Measurements from ENCODE around the gene WDR33. TPM values are rescaled to one million over a fixed set of nuclear protein-coding genes. Genes with fewer than 3 reads are reported as not detected.

The WDR33 gene
- total and polyA plus RNA-seq, 2 experiments from 2014 or later: 40.3 to 44.4 TPM

DNA sequence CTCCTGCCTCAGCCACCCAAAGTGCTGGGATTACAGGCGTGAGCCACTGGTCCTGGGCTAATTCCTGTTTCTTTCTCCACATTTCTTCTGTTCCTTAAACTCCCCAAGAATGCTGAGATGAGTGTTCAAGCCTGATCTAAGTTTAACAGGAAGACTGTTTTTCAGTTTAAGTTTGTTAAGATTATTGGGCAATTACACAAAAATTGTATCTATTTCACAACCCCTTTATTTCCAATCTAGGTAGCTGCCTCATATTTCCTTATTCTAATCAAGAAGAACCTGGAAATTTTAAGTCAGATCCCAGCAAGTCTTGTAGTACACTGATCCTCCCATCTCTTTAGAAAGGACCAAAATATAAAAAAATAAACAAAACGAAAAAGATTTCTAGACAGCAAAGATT lies 98.0 kb downstream of the WDR33 start:
- Histone ChIP-seq H3K4me3 (no peak overlapping the region), H3K27me3 (no peaks in the 10 kb centered on the region), H3K4me1 (ENCODE audit: low read depth) (no peaks in the 10 kb centered on the region), H3K27ac (no peak overlapping the region), H3K9me3 (ENCODE audit: low read depth) (no peaks in the 10 kb centered on the region), H3K36me3 (peaks cover 17% of the 10 kb centered on the region)
- TF ChIP-seq, protein P1, sequence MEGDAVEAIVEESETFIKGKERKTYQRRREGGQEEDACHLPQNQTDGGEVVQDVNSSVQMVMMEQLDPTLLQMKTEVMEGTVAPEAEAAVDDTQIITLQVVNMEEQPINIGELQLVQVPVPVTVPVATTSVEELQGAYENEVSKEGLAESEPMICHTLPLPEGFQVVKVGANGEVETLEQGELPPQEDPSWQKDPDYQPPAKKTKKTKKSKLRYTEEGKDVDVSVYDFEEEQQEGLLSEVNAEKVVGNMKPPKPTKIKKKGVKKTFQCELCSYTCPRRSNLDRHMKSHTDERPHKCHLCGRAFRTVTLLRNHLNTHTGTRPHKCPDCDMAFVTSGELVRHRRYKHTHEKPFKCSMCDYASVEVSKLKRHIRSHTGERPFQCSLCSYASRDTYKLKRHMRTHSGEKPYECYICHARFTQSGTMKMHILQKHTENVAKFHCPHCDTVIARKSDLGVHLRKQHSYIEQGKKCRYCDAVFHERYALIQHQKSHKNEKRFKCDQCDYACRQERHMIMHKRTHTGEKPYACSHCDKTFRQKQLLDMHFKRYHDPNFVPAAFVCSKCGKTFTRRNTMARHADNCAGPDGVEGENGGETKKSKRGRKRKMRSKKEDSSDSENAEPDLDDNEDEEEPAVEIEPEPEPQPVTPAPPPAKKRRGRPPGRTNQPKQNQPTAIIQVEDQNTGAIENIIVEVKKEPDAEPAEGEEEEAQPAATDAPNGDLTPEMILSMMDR (IDR thresholded peaks at IDR 0.05; ENCODE audit: low read depth, low read length): no peak
- DNase-seq (ENCODE audit: low read depth in 1 of 2, low spot score in 1 of 2): no peak

DNA sequence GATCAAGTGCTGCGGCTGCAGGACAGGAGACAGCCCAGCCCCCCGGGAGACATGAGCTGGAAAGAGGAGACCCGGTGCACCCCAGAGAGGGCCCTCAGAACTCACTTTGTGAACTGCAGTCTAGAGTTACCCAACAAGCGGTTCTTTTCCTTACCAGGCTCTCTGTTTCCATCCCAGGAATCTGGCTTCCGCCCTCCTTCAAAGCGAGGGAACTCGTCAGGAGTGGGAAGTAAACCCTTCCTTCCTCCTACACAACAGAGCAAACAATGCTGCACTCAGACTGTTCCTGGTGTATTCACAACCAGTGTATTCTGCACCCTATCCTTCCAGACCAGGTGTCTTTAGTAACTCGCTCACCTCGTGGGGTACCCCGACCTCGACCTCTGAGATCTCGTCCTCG lies 101.6 kb downstream of the WDR33 start:
- peaks cover 19% of the 10 kb centered on the region for H3K36me3 ChIP-seq
- TF ChIP-seq, protein P1 (IDR thresholded peaks at IDR 0.05; ENCODE audit: low read depth, low read length): no peak
- H3K4me1 ChIP-seq (ENCODE audit: low read depth): no peaks in the 10 kb centered on the region
- H3K9me3 ChIP-seq (ENCODE audit: low read depth): no peaks in the 10 kb centered on the region
- no peak overlapping the region for H3K4me3 ChIP-seq
- H3K27ac ChIP-seq: no peak overlapping the region
- H3K27me3 ChIP-seq: no peaks in the 10 kb centered on the region
- DNase-seq (ENCODE audit: low read depth in 1 of 2, low spot score in 1 of 2): no peak

DNA sequence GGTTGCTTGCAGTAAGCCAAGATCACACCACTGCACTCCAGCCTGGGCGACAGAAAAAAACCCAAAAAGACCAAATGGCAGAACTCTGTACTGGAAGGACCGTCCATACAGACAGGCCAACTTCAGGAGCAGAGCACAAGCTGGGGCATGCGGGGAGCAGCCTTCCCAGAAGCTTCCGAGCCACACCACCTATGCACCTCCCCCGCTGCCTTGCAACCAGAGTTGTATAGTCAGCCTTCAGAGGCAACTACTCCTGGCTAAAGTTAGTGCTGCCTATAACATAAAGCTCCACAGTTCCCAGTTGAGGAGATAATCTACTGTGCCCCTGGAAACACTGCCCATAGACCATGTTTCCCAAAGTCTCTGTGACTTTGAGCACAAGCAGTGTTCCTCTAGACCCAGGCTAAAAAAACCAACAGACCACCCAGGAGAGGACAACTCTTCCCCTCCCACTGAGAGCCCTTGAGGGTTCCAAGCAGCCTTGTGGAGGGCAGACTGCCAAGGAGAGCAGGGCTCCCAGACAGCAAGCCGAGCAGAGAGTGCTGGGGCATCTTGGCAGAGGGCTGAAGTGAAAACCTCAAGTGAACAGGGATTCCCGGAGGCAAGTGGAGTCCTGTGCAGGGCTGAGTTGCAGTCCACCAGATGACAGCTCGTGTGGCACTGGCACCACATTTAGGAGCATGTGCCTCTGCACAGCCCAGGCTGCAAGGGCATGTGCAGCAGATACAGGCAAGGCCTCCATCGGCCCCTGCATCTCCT lies 102.9 kb downstream of the WDR33 start:
- no peaks in the 10 kb centered on the region for H3K27me3 ChIP-seq
- no peaks in the 10 kb centered on the region for H3K9me3 ChIP-seq (ENCODE audit: low read depth)
- no peak overlapping the region for H3K4me3 ChIP-seq
- peak overlapping the region; percentile 12 for H3K27ac ChIP-seq
- H3K4me1 ChIP-seq (ENCODE audit: low read depth): peaks cover 1% of the 10 kb centered on the region
- TF ChIP-seq, protein P1 (IDR thresholded peaks at IDR 0.05; ENCODE audit: low read depth, low read length): no peak
- peaks cover 19% of the 10 kb centered on the region for H3K36me3 ChIP-seq
- peak in 1 of 2 donors; percentile 70 for DNase-seq (ENCODE audit: low read depth in 1 of 2, low spot score in 1 of 2)

DNA sequence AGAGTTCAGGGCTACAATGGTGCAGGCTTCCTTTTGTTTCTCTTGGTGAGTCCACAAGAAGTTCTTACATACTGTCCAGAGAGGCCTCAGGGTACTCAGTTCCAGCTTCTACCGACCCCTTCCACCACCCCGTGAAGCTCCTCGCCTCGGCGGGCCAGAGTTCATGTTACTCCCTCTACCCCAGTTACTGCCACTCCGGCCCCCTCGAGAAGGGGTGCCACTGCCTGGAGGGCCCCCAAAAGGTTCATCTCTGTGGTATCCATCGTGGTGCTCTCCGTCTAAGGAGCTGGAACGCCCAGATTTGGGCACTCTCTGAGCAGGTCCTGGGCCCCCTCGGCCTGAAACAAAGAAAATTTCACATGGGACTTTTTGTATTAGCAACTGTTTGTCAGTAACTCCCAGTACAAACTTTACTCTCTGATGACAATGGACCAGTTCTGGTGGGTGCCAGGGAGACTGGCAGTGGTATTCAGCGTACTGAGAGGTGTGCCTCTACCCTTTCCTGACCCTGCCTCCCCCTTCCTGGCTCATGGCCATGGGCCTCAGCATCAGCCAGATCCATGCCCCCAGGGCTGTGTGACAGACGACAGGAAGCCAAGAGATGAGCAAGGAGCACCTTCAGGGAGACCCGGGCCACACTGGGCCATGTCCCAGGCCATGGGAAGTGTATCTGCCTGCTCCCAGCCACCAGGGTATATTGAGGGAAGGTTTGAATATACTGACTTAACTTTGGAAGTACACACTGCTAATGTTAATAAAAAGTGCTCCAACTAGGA lies 104.6 kb downstream of the WDR33 start:
- H3K27ac ChIP-seq: no peak overlapping the region
- peaks cover 19% of the 10 kb centered on the region for H3K36me3 ChIP-seq
- no peaks in the 10 kb centered on the region for H3K27me3 ChIP-seq
- H3K9me3 ChIP-seq (ENCODE audit: low read depth): no peaks in the 10 kb centered on the region
- TF ChIP-seq, protein P1 (IDR thresholded peaks at IDR 0.05; ENCODE audit: low read depth, low read length): no peak
- H3K4me1 ChIP-seq (ENCODE audit: low read depth): peaks cover 10% of the 10 kb centered on the region
- no peak for DNase-seq (ENCODE audit: low read depth in 1 of 2, low spot score in 1 of 2)
- no peak overlapping the region for H3K4me3 ChIP-seq

DNA sequence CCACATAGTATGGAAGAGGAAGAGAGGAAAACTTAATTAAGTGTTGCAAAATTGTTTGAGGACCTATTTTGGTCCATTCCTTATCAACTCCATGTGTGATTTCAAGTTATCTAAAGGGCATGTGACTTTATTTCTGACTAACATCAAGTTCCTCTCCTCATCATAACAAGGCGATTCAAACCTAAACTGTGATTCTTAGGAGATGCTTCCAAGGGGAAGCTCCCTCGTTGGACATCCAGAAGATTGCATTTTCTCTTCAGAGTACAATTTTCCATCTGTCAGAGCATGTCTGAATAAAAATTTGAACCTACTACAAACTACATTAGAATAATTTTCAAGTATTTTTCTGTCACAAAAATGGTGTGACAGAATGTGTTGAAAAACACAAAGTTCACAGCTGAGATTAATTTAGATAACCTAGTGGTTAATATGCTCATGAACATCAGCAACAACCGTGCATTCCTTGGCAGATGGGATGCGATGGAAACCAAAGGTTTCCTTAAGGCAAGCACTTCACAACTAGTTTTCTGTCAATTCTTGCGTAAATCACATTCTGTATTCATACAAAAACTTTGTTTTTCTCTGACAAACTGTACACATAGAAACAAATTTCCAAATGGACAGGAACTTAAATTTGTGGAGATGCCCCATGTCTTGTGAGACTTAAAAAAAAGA lies 105.4 kb downstream of the WDR33 start:
- peaks cover 19% of the 10 kb centered on the region for H3K36me3 ChIP-seq

More for the DNA sequence above, 105.4 kb downstream of the WDR33 start:
- no peak overlapping the region for H3K4me3 ChIP-seq
- no peak overlapping the region for H3K27ac ChIP-seq
- H3K4me1 ChIP-seq (ENCODE audit: low read depth): peaks cover 10% of the 10 kb centered on the region
- H3K27me3 ChIP-seq: no peaks in the 10 kb centered on the region
- peak in 1 of 2 donors; percentile 77 for DNase-seq (ENCODE audit: low read depth in 1 of 2, low spot score in 1 of 2)
- H3K9me3 ChIP-seq (ENCODE audit: low read depth): no peaks in the 10 kb centered on the region
- TF ChIP-seq, protein P1 (IDR thresholded peaks at IDR 0.05; ENCODE audit: low read depth, low read length): no peak
